ENCODE data around the gene NME7. TPM values are rescaled to one million over a fixed set of nuclear protein-coding genes. Genes with fewer than 3 reads are reported as not detected.

The NME7 gene
- total RNA-seq, 4 donors from 2014 or later: 1.9 to 15.9 (median 8.3) TPM

DNA sequence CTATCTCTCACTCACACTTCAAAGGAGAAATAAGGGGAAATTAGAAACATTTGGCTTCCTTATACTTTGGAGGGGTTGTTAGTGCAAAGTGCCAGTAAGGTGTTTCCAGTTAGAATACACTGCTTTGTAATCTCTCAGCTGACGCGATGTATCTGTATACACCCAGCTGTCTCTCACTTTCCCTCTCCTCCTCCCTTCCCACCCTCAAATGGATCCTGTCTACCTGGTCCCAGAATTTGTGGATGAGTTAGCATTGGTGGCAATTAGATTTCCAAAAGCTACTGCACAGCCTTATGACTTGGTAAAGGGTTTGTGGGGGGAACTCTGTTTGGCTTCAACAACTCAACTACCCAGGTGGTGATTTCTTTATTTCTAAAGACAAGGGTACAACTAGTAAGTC is 250.6 kb downstream of the NME7 start:
- H3K4me1 ChIP-seq: peaks cover 41 to 96% (median 70%) of the 10 kb centered on the region in 4 donors

DNA sequence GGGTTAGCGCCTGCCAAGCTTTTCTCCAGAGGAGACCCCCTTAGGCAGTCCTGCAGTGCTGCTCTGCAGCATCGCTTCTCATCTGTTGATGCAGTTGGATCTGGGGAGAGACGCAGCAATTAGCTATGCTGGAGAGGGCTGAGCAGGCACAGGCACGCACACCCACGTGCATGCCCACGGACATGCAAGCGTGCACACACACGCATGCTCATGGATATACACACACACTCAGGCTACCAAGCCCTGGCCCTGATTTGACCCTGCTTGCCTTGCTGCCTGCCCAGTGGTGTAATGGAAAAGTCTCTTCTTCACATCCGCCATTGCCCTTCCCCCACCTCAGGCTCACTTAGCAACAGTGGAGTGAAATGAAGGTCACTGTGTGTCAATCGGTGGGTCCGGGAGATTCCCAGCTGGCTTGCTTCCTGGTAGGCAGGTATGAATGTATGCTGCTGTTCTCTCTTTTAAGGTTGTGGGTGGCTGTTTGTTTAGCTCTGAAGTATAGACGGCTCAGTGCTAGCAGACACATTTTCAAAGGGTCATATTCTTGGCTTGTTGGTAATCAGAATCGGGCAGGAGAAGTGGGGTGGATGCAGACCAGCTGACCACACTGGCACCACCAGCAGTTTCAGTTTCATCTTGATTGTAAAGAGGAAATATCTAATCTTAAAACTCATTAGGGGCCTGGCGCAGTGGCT is 251.6 kb downstream of the NME7 start:
- DNase-seq: peak; percentile 80
- Histone ChIP-seq H3K27me3 (no peaks in the 10 kb centered on the region), H3K9me3 (no peaks in the 10 kb centered on the region), H3K27ac (peak overlapping the region; percentile 71 to 98 (median 96)), H3K36me3 (peaks cover 0 to 14% (median 3%) of the 10 kb centered on the region in 4 donors), H3K4me1 (peaks cover 41 to 96% (median 75%) of the 10 kb centered on the region in 4 donors), H3K4me3 (peak overlapping the region in 1 of 4 donors; percentile 15)
- intact Hi-C loops (cut with DNase I; ENCODE audit: low total_unique reads) (no loop called here), in situ Hi-C loops (cut with MboI; ENCODE audit: low pct_ligation_motif_present in 1 of 4, low pct_unique_long_range_greater_than_20kb in 1 of 4, low sequenced_read_pairs in 3 of 4) (loop anchor here in 2 of 4 donors (25.0 kb wide), 3 partner anchors 221 to 654 kb away; no protein-coding TSS in a partner anchor)
- 34 to 52% methylated on average over 4 to 12 of the region's 14 CpGs for WGBS, 2 donors (ENCODE audit: low coverage in 1 of 2)
- TF ChIP-seq EP300 (IDR thresholded peaks at IDR 0.05; ENCODE audit: low read depth) (no peak), POLR2A (IDR thresholded peaks at IDR 0.05) (peak; percentile 32), POLR2AphosphoS5 (IDR thresholded peaks at IDR 0.05) (peak; percentile 52 to 65 (median 59))

More for the DNA sequence above, 250.6 kb downstream of the NME7 start:
- peaks cover 0 to 10% (median 0%) of the 10 kb centered on the region in 4 donors for H3K36me3 ChIP-seq
- in situ Hi-C loops (cut with MboI; ENCODE audit: low pct_ligation_motif_present in 1 of 4, low pct_unique_long_range_greater_than_20kb in 1 of 4, low sequenced_read_pairs in 3 of 4) (loop anchor here in 2 of 4 donors (25.0 kb wide), 3 partner anchors 220 to 655 kb away; no protein-coding TSS in a partner anchor), intact Hi-C loops (cut with DNase I; ENCODE audit: low total_unique reads) (no loop called here)
- 57% methylated on average over 2 of the region's 2 CpGs; no CpG with 5 or more reads in 1 of the 2 donors for WGBS, 2 donors (ENCODE audit: low coverage in 1 of 2)
- no peaks in the 10 kb centered on the region for H3K27me3 ChIP-seq
- TF ChIP-seq POLR2A (IDR thresholded peaks at IDR 0.05) (no peak), POLR2AphosphoS5 (IDR thresholded peaks at IDR 0.05) (no peak), EP300 (IDR thresholded peaks at IDR 0.05; ENCODE audit: low read depth) (no peak)
- TF ChIP-seq, protein P1, sequence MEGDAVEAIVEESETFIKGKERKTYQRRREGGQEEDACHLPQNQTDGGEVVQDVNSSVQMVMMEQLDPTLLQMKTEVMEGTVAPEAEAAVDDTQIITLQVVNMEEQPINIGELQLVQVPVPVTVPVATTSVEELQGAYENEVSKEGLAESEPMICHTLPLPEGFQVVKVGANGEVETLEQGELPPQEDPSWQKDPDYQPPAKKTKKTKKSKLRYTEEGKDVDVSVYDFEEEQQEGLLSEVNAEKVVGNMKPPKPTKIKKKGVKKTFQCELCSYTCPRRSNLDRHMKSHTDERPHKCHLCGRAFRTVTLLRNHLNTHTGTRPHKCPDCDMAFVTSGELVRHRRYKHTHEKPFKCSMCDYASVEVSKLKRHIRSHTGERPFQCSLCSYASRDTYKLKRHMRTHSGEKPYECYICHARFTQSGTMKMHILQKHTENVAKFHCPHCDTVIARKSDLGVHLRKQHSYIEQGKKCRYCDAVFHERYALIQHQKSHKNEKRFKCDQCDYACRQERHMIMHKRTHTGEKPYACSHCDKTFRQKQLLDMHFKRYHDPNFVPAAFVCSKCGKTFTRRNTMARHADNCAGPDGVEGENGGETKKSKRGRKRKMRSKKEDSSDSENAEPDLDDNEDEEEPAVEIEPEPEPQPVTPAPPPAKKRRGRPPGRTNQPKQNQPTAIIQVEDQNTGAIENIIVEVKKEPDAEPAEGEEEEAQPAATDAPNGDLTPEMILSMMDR (IDR thresholded peaks at IDR 0.05): no peak
- peak overlapping the region; percentile 71 to 98 (median 96) for H3K27ac ChIP-seq
- no peak for DNase-seq
- no peaks in the 10 kb centered on the region for H3K9me3 ChIP-seq
- H3K4me3 ChIP-seq: no peak overlapping the region

DNA sequence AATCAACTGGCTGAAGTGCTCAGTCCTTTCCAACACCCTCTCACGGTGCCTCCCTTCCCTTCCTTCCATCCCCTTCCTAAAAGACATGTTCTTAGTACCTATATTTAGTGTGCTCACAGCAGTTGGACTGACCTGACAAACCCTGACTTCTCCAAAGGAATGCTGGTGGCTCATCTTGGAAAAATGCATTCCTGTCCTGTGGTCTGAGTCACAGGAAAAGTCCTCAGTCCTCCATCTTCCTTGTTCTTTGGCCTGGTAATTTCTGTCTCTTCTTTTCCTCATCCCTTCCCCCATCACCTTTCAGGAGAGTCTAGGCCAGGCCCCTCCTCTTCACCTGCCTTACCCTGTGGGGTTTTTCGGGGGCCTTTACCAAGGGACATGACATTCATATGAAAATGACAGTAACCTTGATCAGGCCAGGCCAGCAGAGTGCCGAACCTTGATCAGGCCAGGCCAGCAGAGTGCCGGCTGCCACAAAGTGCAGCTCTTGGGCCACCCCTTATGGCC is 253.9 kb downstream of the NME7 start:
- DNase-seq: no peak
- H3K4me1 ChIP-seq: peaks cover 41 to 98% (median 72%) of the 10 kb centered on the region in 4 donors

DNA sequence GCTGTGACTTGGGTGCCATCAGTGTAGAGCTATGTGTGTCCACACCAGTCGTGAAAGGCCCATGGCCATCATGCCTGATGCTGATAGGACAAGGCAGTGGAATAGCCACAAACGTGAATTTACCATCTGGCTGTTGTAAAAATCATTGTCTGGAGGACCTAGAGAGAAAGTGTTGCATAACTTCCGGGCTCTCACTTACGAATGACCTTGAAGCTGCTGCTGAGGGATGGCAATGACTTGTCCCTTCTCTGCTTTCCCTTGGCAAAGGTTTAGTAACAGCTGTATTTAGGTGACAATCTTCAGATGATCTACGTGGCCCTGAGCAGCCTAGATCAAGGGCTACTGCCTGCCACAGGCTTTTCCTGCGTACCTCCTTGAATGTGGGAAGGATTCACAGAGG is 255.4 kb downstream of the NME7 start:
- TF ChIP-seq, protein P1 (IDR thresholded peaks at IDR 0.05): no peak
- TF ChIP-seq POLR2AphosphoS5 (IDR thresholded peaks at IDR 0.05) (peak in 2 of 3 donors; percentile 62 to 71), EP300 (IDR thresholded peaks at IDR 0.05; ENCODE audit: low read depth) (no peak), POLR2A (IDR thresholded peaks at IDR 0.05) (peak; percentile 35)
- Histone ChIP-seq H3K36me3 (peaks cover 0 to 6% (median 2%) of the 10 kb centered on the region in 4 donors), H3K4me1 (peaks cover 36 to 85% (median 61%) of the 10 kb centered on the region in 4 donors), H3K4me3 (no peak overlapping the region), H3K27me3 (no peaks in the 10 kb centered on the region), H3K9me3 (no peaks in the 10 kb centered on the region), H3K27ac (peak overlapping the region; percentile 94 to 98 (median 96))
- in situ Hi-C loops (cut with MboI; ENCODE audit: low pct_ligation_motif_present in 1 of 4, low pct_unique_long_range_greater_than_20kb in 1 of 4, low sequenced_read_pairs in 3 of 4): loop anchor here in 2 of 4 donors (25.0 kb wide), 3 partner anchors 225 to 650 kb away; no protein-coding TSS in a partner anchor
- 37 to 40% methylated on average over 1 to 6 of the region's 6 CpGs for WGBS, 2 donors (ENCODE audit: low coverage in 1 of 2)
- DNase-seq: peak; percentile 30
- intact Hi-C loops (cut with DNase I; ENCODE audit: low total_unique reads): loop anchor here (5.0 kb wide), 1 partner anchor 495 kb away; no protein-coding TSS in a partner anchor

More for the DNA sequence above, 253.9 kb downstream of the NME7 start:
- Histone ChIP-seq H3K27me3 (no peaks in the 10 kb centered on the region), H3K9me3 (no peaks in the 10 kb centered on the region), H3K36me3 (peaks cover 0 to 12% (median 3%) of the 10 kb centered on the region in 4 donors), H3K4me3 (no peak overlapping the region), H3K27ac (peak overlapping the region; percentile 94 to 98 (median 96))
- peak; percentile 1 to 55 (median 5) for TF ChIP-seq POLR2AphosphoS5 (IDR thresholded peaks at IDR 0.05)
- TF ChIP-seq EP300 (IDR thresholded peaks at IDR 0.05; ENCODE audit: low read depth): no peak
- 44 to 52% methylated on average over 2 to 4 of the region's 4 CpGs for WGBS, 2 donors (ENCODE audit: low coverage in 1 of 2)
- intact Hi-C loops (cut with DNase I; ENCODE audit: low total_unique reads) (loop anchor here (5.0 kb wide), 1 partner anchor 496 kb away; no protein-coding TSS in a partner anchor), in situ Hi-C loops (cut with MboI; ENCODE audit: low pct_ligation_motif_present in 1 of 4, low pct_unique_long_range_greater_than_20kb in 1 of 4, low sequenced_read_pairs in 3 of 4) (loop anchor here in 2 of 4 donors (25.0 kb wide), 3 partner anchors 224 to 651 kb away; no protein-coding TSS in a partner anchor)
